D721Med (cell line): ENCODE measurements around the gene TAAR2.

Experiments used
- DNase-seq: peaks from one replicate; pipeline ENCODE4 v3.0.0; 2011; ENCODE audit warnings: low spot score; ENCODE audit not compliant: insufficient read length
- FAIRE-seq: peaks from 2 replicates; lab custom pipeline; 2011; peaks lifted over from hg19 to GRCh38; lab: Jason Lieb, UNC
- CTCF ChIP-seq: IDR thresholded peaks from 2 replicates; pipeline ENCODE4 v1.5.1; 2012; ENCODE audit warnings: mild to moderate bottlenecking, control low read depth; ENCODE audit not compliant: insufficient read depth; ENCODE audit errors: missing control alignments

TAAR2 gene

DNA sequence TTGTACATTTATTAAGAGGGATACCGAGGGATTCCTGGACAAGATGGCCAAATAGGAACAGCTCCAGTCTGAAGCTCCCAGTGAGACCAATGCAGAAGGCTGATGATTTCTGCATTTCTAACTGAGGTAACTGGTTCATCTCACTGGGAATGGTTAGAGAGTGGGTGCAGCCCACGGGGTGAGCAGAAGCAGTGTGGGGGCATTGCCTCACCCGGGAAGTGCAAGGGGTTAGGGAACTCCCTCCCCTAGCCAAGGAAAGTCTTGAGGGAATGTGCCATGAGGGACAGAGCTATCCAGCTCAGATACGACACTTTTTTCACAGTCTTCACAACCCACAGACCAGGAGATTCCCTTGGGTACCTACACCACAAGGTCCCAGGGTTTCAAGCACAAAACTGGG lies 10.7 kb upstream of the TAAR2 start:
- TF ChIP-seq CTCF, result no peak
- DNase-seq (no peak), FAIRE-seq (no peak)

DNA sequence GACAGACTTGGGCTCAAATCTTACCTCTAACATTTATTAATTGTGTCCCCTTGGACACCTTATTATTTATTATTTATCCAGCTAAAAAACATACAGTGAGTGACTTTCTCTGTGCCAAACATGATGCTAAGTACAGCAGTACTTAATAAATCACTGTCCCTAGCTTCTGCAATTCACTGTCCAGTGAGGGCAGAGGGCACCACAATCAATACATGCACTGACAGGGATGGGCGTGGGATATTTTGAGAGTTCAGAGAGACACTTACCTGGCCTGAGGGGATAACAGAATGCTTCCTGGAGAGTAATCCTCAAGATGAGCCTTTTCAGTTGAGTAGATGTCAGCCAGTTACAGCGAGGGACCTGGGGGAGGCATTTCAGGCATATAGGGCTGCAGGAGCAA lies 9.3 kb upstream of the TAAR2 start:
- no peak for FAIRE-seq
- DNase-seq, result no peak
- no peak for TF ChIP-seq CTCF

- DNase-seq, result no peak
These were observed 799 bp downstream of the TAAR2 start for GRCh38 chr6:132623106-132623845.

DNA sequence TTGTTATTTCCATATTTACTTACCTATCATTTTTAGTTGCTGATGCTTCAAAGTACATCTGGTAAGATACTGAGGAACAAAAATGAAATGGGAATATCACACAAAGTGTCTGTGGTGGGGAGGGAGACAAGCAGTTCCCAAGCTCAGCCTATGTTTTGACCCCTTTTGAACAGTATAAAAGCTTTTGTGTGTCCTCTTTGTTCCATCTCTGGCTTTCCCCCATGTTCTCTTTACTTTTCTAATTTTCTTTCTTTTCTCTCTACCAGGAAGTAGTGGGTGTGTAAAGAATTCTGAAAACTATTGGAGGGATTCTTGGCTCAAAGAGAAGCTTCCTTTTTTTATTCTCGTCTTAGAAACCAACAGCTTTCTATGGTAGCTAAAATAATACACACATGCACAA lies 7.4 kb downstream of the TAAR2 start:
- DNase-seq (no peak), FAIRE-seq (no peak)
- no peak for TF ChIP-seq CTCF

More at GRCh38 chr6:132623106-132623845, 799 bp downstream of the TAAR2 start:
- no peak for TF ChIP-seq CTCF
- FAIRE-seq, result no peak

GRCh38 chr6:132614554-132614953 lies 9.5 kb downstream of the TAAR2 start:
- DNase-seq, result no peak
- no peak for FAIRE-seq
- no peak for TF ChIP-seq CTCF

- no peak for DNase-seq
- no peak for TF ChIP-seq CTCF
- FAIRE-seq, result no peak
These were observed 11.5 kb downstream of the TAAR2 start for GRCh38 chr6:132612449-132613108.

- no peak for TF ChIP-seq CTCF
- FAIRE-seq (no peak), DNase-seq (no peak)
These were observed 12.5 kb downstream of the TAAR2 start for GRCh38 chr6:132611616-132612015.
